Thyroid gland (tissue), 4 donors: ENCODE data around the gene GJB1. TPM values are rescaled to one million over a fixed set of nuclear protein-coding genes. Genes with fewer than 3 reads are reported as not detected.
"Not testable (repeated sequence)": the region's sequence is repeated elsewhere in the genome, so short reads cannot be mapped to it uniquely, and the experiment has no call there.

Experiments used
- DNase-seq, 2 donors: peaks; one replicate each; pipeline ENCODE4 v3.0.0-alpha.2; 2019
- H3K27ac ChIP-seq, 3 donors: fragments of 200-600 bp; sonication (generic); 1 replicate in 2 of 3; 2 replicates in 1 of 3; pipeline ENCODE4 v1.5.1; 2016 to 2019; ENCODE audit warnings: mild to moderate bottlenecking in 1 of 3, moderate library complexity in 1 of 3
- H3K27me3 ChIP-seq: fragments of 200-600 bp; sonication (generic); one replicate; pipeline ENCODE4 v1.5.1; 2019
- H3K36me3 ChIP-seq, 2 donors: fragments of 200-600 bp; sonication (generic); one replicate each; pipeline ENCODE4 v1.5.1; 2016 to 2019
- H3K4me1 ChIP-seq, 2 donors: fragments of 200-600 bp; sonication (generic); one replicate each; pipeline ENCODE4 v1.5.1; 2017 to 2019
- H3K4me3 ChIP-seq, 3 donors: fragments of 200-600 bp; sonication (generic); replicated peaks in 1 of 3; 1 replicate in 2 of 3; 2 replicates in 1 of 3; pipeline ENCODE4 v1.5.1; 2016; ENCODE audit warnings: mild to moderate bottlenecking in 1 of 3
- H3K9me3 ChIP-seq: fragments of 200-600 bp; sonication (generic); one replicate; pipeline ENCODE4 v1.5.1; 2017
- CTCF ChIP-seq, 6 experiments: fragments of 200-600 bp in 3 of 6; fragments of 450-650 bp in 3 of 6; sonication (generic) in 3 of 6; IDR thresholded peaks; one replicate each; pipeline ENCODE4 v1.5.1; 2016 to 2019; ENCODE audit warnings: antibody characterized with exemption in 6 of 6, mild to moderate bottlenecking in 2 of 6, inconsistent platforms in 1 of 6, moderate library complexity in 1 of 6
- POLR2A ChIP-seq, 2 donors: fragments of 450-650 bp; IDR thresholded peaks; one replicate each; pipeline ENCODE4 v1.6.1; 2017; ENCODE audit warnings: antibody characterized with exemption in 2 of 2, mild to moderate bottlenecking in 2 of 2, moderate library complexity in 1 of 2
- WGBS, 2 donors: methylation state at CpG; one replicate each; pipeline ENCODE4 v1.1.5; 2017; 5-methylcytosine and 5-hydroxymethylcytosine counted together
- intact Hi-C: fragments of 100-400 bp; cut with DNase I; formaldehyde crosslinking; loops from one replicate; pipeline ENCODE4 v1.15.1; 2023
- total RNA-seq, 4 donors: library from RNA; depleted of rRNA; stranded (reverse); fragments of >200 nt; gene quantifications; one replicate each; pipeline ENCODE4 v1.2.3, GENCODE V29; 2016

Gene GJB1
- total RNA-seq, 4 donors from 2014 or later, result not detected

- DNase-seq, result peak; percentile 51 to 52
- Histone ChIP-seq H3K4me1 (peaks cover 0 to 3% of the 10 kb centered on the region in 2 donors), H3K36me3 (no peaks in the 10 kb centered on the region), H3K4me3 (no peak overlapping the region), H3K9me3 (no peaks in the 10 kb centered on the region), H3K27ac (no peak overlapping the region), H3K27me3 (no peaks in the 10 kb centered on the region)
- TF ChIP-seq CTCF (IDR thresholded peaks at IDR 0.05) (peak in 5 of 6 experiments; percentile 22 to 72 (median 62)), POLR2A (IDR thresholded peaks at IDR 0.05) (no peak)
- intact Hi-C loops, result loop anchor here (10.0 kb wide), 1 partner anchor 214 kb away; no protein-coding TSS in a partner anchor
- 0 to 4% methylated on average over 1 to 4 of the region's 4 CpGs for WGBS, 2 donors
These were observed 44.1 kb upstream of the GJB1 start for GRCh38 chrX:71178908-71179307.

DNA sequence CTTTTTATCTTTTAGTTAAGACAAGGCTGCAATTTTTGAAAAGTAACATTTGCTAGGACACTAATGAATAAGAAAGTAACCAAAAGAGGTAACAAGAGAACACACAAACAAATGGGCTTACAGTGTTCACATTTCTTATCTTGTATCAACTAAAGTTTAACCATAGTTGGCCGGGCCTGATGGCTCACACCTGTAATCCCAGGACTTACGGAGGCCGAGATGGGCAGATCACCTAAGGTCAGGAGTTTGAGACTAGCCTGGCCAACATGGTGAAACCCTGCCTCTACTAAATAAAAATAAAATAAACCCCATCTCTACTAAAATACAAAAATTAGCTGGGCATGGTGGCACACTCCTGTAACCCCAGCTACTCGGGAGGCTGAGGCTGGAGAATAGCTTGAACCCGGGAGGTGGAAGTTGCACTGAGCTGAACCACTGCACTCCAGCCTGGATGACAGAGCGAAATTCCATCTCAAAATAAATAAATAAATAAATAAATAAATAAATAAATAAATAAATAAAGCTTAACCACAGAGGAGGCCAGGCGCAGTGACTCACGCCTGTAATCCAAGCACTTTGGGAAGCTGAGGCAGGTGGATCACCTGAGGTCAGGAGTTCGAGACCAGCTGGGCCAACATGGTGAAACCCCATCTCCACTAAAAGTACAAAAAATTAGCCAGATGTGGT lies 42.3 kb upstream of the GJB1 start:
- H3K36me3 ChIP-seq, H3K4me3 ChIP-seq, H3K27me3 ChIP-seq, H3K27ac ChIP-seq, H3K9me3 ChIP-seq, H3K4me1 ChIP-seq, DNase-seq, intact Hi-C loops: not testable (repeated sequence)
- 93% methylated on average over 9 of the region's 9 CpGs for WGBS, 2 donors

GRCh38 chrX:71181558-71181909 lies 41.5 kb upstream of the GJB1 start:
- DNase-seq, result peak; percentile 2 to 15
- no peaks in the 10 kb centered on the region for H3K36me3 ChIP-seq
- intact Hi-C loops, result no loop called here
- H3K4me1 ChIP-seq, result peaks cover 0 to 3% of the 10 kb centered on the region in 2 donors
- no peak for TF ChIP-seq POLR2A (IDR thresholded peaks at IDR 0.05)
- TF ChIP-seq CTCF (IDR thresholded peaks at IDR 0.05), result no peak
- H3K27me3 ChIP-seq, result no peaks in the 10 kb centered on the region
- peak overlapping the region in 2 of 3 donors; percentile 21 to 37 for H3K4me3 ChIP-seq
- peak overlapping the region; percentile 78 to 85 (median 79) for H3K27ac ChIP-seq
- WGBS, 2 donors, result 3 to 21% methylated on average over 8 to 10 of the region's 10 CpGs
- no peaks in the 10 kb centered on the region for H3K9me3 ChIP-seq

DNA sequence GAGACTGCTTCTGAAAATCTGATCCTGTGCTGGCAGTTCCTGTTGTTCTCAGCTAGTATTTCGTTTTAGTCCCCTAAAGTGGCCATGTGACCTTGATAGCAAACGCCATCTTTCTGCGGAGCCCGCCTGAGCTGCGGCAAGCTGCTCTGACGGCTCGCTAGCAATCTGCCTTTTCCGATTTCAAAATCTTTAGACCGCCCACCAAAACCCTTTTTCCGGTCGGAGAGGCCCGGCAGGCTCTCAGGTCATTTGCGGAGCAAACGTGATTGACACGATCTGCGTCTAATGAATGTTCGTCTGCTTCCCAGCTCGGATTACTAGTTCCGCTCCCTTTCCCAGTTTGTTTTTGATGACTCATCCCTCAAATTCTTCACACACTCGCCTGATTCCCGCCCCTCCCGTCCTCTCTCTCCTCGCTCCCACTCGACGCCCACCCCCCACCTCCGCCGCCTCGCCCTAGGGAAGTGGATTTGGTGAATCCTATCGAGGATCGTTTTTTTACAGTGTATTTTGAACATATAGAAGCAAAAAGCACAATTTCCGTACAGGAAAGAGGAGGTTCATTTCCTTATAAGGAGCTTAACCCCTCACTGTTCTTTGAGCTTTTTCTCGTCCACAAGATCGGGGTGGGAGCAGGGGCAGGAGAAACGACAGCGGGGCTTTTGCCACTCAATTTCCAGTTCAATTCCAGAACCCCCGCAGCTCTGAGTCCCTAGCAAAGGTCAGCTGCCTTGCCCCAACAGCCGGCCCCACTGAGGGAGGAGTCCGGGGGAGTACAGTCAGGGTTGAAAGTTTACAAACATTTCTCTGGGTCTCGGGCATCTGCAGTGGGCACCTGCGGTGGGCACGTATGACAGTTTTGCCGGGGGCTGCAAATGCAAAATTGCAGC lies 40.9 kb upstream of the GJB1 start:
- Histone ChIP-seq H3K27me3 (no peaks in the 10 kb centered on the region), H3K4me3 (peak overlapping the region in 2 of 3 donors; percentile 25 to 37), H3K4me1 (peaks cover 0 to 3% of the 10 kb centered on the region in 2 donors), H3K9me3 (no peaks in the 10 kb centered on the region), H3K36me3 (no peaks in the 10 kb centered on the region), H3K27ac (peak overlapping the region; percentile 78 to 85 (median 79))
- TF ChIP-seq POLR2A (IDR thresholded peaks at IDR 0.05) (peak in 1 of 2 donors; percentile 92), CTCF (IDR thresholded peaks at IDR 0.05) (no peak)
- 1 to 2% methylated on average over 38 to 42 of the region's 42 CpGs for WGBS, 2 donors
- intact Hi-C loops, result no loop called here
- peak; percentile 86 for DNase-seq

DNA sequence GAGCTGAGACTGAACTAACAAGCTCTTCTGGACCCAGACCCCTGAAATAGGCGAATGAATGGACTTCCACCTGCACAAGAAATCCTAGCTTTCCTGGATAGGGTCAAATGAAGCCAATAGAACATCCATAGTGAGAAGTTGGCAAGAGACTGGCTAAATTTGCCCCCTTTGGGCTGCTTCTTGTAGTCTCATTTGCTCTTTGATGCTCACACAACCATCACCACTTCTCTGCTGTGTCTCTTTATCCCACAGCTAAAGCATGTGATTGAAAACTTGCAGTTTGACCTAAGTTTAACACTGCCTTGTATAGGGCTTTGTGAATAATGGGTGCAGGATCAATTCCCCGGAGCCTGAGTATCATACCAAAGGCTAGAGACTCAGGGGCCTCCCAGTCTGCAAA lies 40.2 kb upstream of the GJB1 start:
- H3K27me3 ChIP-seq, result no peaks in the 10 kb centered on the region
- intact Hi-C loops, result no loop called here

More for the DNA sequence above, 40.2 kb upstream of the GJB1 start:
- TF ChIP-seq POLR2A (IDR thresholded peaks at IDR 0.05), result no peak
- TF ChIP-seq CTCF (IDR thresholded peaks at IDR 0.05), result no peak
- WGBS, 2 donors, result 24 to 28% methylated on average over 2 of the region's 2 CpGs
- Histone ChIP-seq H3K9me3 (no peaks in the 10 kb centered on the region), H3K36me3 (no peaks in the 10 kb centered on the region), H3K4me3 (peak overlapping the region in 1 of 3 donors; percentile 25), H3K4me1 (peaks cover 0 to 3% of the 10 kb centered on the region in 2 donors), H3K27ac (no peak overlapping the region)
- no peak for DNase-seq
